Hepatocyte (in vitro differentiated cells): ENCODE measurements around the gene C1QTNF3. TPM values are rescaled to one million over a fixed set of nuclear protein-coding genes. Genes with fewer than 3 reads are reported as not detected.

Source experiments
- DNase-seq: peaks from one replicate; pipeline ENCODE4 v3.0.0-alpha.2; 2016; ENCODE audit warnings: low spot score
- H2AFZ ChIP-seq: fragments of 200-600 bp; sonication (generic); 2 replicates; pipeline ENCODE4 v1.6.0; 2016; ENCODE audit warnings: antibody characterized with exemption, mild to moderate bottlenecking
- H3K27ac ChIP-seq: fragments of 200-600 bp; sonication (generic); 2 replicates; pipeline ENCODE4 v1.5.1; 2016; ENCODE audit warnings: mild to moderate bottlenecking
- H3K27me3 ChIP-seq: fragments of 200-600 bp; sonication (generic); 2 replicates; pipeline ENCODE4 v1.6.1; 2016
- H3K36me3 ChIP-seq: fragments of 200-600 bp; sonication (generic); replicated peaks from 2 replicates; pipeline ENCODE4 v1.5.1; 2016; ENCODE audit warnings: low read depth; ENCODE audit not compliant: insufficient read depth
- H3K4me1 ChIP-seq: fragments of 200-600 bp; sonication (generic); 2 replicates; pipeline ENCODE4 v1.5.1; 2016; ENCODE audit warnings: mild to moderate bottlenecking, moderate library complexity; ENCODE audit not compliant: insufficient read depth
- H3K4me2 ChIP-seq: fragments of 200-600 bp; sonication (generic); 2 replicates; pipeline ENCODE4 v1.6.0; 2016
- H3K4me3 ChIP-seq: fragments of 200-600 bp; sonication (generic); 2 replicates; pipeline ENCODE4 v1.5.1; 2016; ENCODE audit warnings: mild to moderate bottlenecking
- H3K79me2 ChIP-seq: fragments of 200-600 bp; sonication (generic); 2 replicates; pipeline ENCODE4 v1.6.0; 2017; ENCODE audit warnings: mild to moderate bottlenecking
- H3K9me2 ChIP-seq: fragments of 200-600 bp; sonication (generic); replicated peaks from 2 replicates; pipeline ENCODE4 v1.6.0; 2017; ENCODE audit warnings: mild to moderate bottlenecking; ENCODE audit not compliant: insufficient read depth
- H3K9me3 ChIP-seq: fragments of 200-600 bp; sonication (generic); 2 replicates; pipeline ENCODE4 v1.5.1; 2016; ENCODE audit warnings: low read depth, mild to moderate bottlenecking
- H4K20me1 ChIP-seq: fragments of 200-600 bp; sonication (generic); 2 replicates; pipeline ENCODE4 v1.6.0; 2016; ENCODE audit warnings: mild to moderate bottlenecking; ENCODE audit not compliant: insufficient read depth, poor library complexity, severe bottlenecking
- EZH2 ChIP-seq: fragments of 200-600 bp; sonication (generic); IDR thresholded peaks from 2 replicates; pipeline ENCODE4 v1.6.1; 2016; ENCODE audit warnings: antibody characterized with exemption, mild to moderate bottlenecking, borderline replicate concordance
- EZH2phosphoT487 ChIP-seq: fragments of 200-600 bp; sonication (generic); IDR thresholded peaks from one replicate; pipeline ENCODE4 v1.6.1; 2018; ENCODE audit warnings: antibody characterized with exemption, mild to moderate bottlenecking, low read depth, moderate library complexity; ENCODE audit not compliant: unreplicated experiment, severe bottlenecking
- WGBS: methylation state at CpG from one replicate; pipeline ENCODE4 v1.1.6; 2016; ENCODE audit warnings: low lambda C conversion rate; ENCODE audit errors: missing lambda C conversion rate; 5-methylcytosine and 5-hydroxymethylcytosine counted together
- polyA plus RNA-seq: library from polyadenylated mRNA; unstranded; fragments of >200 nt; fragmentation: Nextera tagmentation; extraction: Ambion mirVana; gene quantifications from 2 replicates; pipeline ENCODE4 v1.2.1, GENCODE V29; 2016
- total RNA-seq: library from RNA; depleted of rRNA; stranded (reverse); fragments of >200 nt; gene quantifications from 2 replicates; pipeline ENCODE4 v1.2.3, GENCODE V29; 2014
- TF ChIP-seq, protein P1 (sequence below): fragments of 200-600 bp; sonication (generic); IDR thresholded peaks from 2 replicates; pipeline ENCODE4 v1.5.1; 2016; ENCODE audit warnings: antibody characterized with exemption, mild to moderate bottlenecking; ENCODE audit not compliant: poor library complexity

C1QTNF3 gene
- total and polyA plus RNA-seq, 2 experiments from 2014 or later: 2.7 to 7.4 TPM

DNA sequence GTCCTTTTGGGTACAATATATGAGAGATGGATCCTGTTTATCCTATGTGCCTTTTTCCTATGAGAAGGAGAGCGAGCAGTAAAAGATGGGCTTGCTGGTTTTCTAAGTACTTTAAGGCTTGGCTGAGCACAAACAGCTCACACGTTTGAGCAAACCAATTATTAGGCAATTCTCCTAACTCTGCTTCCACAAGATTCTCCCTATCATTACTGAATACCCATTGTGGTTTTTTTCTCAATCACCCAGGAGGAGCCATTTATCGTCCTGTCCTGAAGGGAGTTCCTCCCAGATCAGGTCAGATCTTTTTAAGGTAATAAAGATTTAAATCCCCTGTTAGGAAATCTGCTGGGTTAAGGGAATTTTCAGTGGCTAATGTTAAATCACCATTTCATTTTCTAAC lies 19.4 kb upstream of the C1QTNF3 start:
- Histone ChIP-seq H3K9me2 (no peaks in the 10 kb centered on the region), H4K20me1 (no peaks in the 10 kb centered on the region), H2AFZ (no peak overlapping the region), H3K9me3 (no peaks in the 10 kb centered on the region), H3K79me2 (no peaks in the 10 kb centered on the region), H3K36me3 (no peaks in the 10 kb centered on the region), H3K4me3 (no peak overlapping the region), H3K27me3 (no peaks in the 10 kb centered on the region), H3K4me1 (no peaks in the 10 kb centered on the region), H3K27ac (peak overlapping the region; percentile 34), H3K4me2 (no peak overlapping the region)
- WGBS: 88% methylated on average over 3 of the region's 3 CpGs
- TF ChIP-seq, protein P1, sequence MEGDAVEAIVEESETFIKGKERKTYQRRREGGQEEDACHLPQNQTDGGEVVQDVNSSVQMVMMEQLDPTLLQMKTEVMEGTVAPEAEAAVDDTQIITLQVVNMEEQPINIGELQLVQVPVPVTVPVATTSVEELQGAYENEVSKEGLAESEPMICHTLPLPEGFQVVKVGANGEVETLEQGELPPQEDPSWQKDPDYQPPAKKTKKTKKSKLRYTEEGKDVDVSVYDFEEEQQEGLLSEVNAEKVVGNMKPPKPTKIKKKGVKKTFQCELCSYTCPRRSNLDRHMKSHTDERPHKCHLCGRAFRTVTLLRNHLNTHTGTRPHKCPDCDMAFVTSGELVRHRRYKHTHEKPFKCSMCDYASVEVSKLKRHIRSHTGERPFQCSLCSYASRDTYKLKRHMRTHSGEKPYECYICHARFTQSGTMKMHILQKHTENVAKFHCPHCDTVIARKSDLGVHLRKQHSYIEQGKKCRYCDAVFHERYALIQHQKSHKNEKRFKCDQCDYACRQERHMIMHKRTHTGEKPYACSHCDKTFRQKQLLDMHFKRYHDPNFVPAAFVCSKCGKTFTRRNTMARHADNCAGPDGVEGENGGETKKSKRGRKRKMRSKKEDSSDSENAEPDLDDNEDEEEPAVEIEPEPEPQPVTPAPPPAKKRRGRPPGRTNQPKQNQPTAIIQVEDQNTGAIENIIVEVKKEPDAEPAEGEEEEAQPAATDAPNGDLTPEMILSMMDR: no peak
- TF ChIP-seq EZH2: no peak
- TF ChIP-seq EZH2phosphoT487: no peak
- no peak for DNase-seq

DNA sequence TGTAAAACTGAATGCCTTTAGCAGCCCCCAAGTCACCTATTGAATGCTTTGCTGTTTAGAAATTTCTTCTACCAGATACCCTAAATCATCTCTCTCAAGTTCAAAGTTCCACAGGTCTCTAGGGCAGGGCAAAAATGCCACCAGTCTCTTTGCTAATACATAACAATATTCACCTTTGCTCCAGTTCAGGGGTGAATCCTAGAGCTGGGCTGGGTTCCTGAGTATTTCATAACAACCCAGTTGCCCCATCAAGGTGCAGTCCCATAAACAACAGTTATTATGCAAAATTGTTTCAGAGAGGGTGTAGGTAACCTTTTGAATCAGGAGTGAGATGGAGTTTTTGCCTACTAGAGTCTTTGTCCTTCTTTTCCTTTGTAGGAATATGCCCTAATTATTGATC lies 19.0 kb upstream of the C1QTNF3 start:
- no peak overlapping the region for H2AFZ ChIP-seq
- no peaks in the 10 kb centered on the region for H3K9me3 ChIP-seq
- no peaks in the 10 kb centered on the region for H4K20me1 ChIP-seq
- no peaks in the 10 kb centered on the region for H3K79me2 ChIP-seq
- no peaks in the 10 kb centered on the region for H3K9me2 ChIP-seq
- no peak overlapping the region for H3K4me3 ChIP-seq
- no peaks in the 10 kb centered on the region for H3K27me3 ChIP-seq
- TF ChIP-seq, protein P1: no peak
- no peak for TF ChIP-seq EZH2
- no peak for TF ChIP-seq EZH2phosphoT487
- no peak overlapping the region for H3K27ac ChIP-seq
- no peaks in the 10 kb centered on the region for H3K4me1 ChIP-seq
- no peaks in the 10 kb centered on the region for H3K36me3 ChIP-seq
- no peak for DNase-seq
- no peak overlapping the region for H3K4me2 ChIP-seq

DNA sequence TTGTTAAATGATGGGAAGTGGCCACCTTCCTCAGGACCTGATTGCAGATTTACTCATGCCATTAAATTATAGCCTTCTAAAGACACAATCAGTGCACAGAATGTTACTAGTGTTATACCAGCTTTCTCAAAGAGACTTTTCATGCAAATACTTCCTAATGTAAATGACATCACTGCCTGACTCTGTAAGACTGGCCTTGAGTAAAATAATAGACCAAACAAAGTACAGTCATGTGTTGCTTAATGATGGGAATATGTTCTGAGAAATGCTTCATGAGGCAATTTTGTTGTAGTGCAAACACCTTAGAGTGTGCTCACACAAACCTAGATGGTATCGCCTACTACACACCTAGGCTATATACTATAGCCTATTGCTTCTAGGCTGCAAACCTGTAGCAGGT lies 17.0 kb upstream of the C1QTNF3 start:
- Histone ChIP-seq H4K20me1 (no peaks in the 10 kb centered on the region), H3K79me2 (no peaks in the 10 kb centered on the region), H3K9me3 (no peaks in the 10 kb centered on the region), H3K4me2 (no peak overlapping the region), H3K4me1 (no peaks in the 10 kb centered on the region), H3K9me2 (no peaks in the 10 kb centered on the region), H2AFZ (no peak overlapping the region), H3K27ac (no peak overlapping the region), H3K36me3 (no peaks in the 10 kb centered on the region), H3K4me3 (no peak overlapping the region), H3K27me3 (no peaks in the 10 kb centered on the region)
- 89% methylated on average over 1 of the region's 1 CpG for WGBS
- no peak for TF ChIP-seq EZH2phosphoT487
- TF ChIP-seq, protein P1: no peak
- no peak for TF ChIP-seq EZH2
- DNase-seq: no peak

DNA sequence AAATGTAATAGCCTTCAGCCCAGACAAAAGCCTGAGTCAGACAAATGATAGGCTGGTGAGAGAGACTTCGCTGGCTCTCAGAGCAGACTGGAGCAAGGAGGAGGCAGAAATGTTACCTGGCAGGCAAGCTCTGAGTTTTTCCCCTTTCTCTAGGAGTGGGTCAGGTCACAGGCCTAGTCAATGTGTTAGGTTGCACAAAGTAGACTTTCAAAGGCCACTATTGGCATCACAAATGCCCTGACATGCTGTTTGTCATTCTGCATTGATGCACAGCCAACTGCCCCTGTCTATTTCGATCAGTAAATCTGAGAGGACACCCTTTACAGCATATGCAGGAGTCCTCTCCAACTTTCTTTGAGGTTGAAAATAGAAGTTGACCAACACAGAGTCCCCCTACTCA lies 15.5 kb upstream of the C1QTNF3 start:
- no peak overlapping the region for H3K27ac ChIP-seq
- H3K27me3 ChIP-seq: no peaks in the 10 kb centered on the region

More for the DNA sequence above, 15.5 kb upstream of the C1QTNF3 start:
- H3K79me2 ChIP-seq: no peaks in the 10 kb centered on the region
- H3K4me3 ChIP-seq: no peak overlapping the region
- DNase-seq: no peak
- no peaks in the 10 kb centered on the region for H4K20me1 ChIP-seq
- no peak overlapping the region for H3K4me2 ChIP-seq
- 97% methylated on average over 2 of the region's 2 CpGs for WGBS
- TF ChIP-seq, protein P1: no peak
- no peak for TF ChIP-seq EZH2
- TF ChIP-seq EZH2phosphoT487: no peak
- H3K36me3 ChIP-seq: no peaks in the 10 kb centered on the region
- H3K4me1 ChIP-seq: no peaks in the 10 kb centered on the region
- H3K9me2 ChIP-seq: no peaks in the 10 kb centered on the region
- no peak overlapping the region for H2AFZ ChIP-seq
- no peaks in the 10 kb centered on the region for H3K9me3 ChIP-seq
